Peyer's patch (tissue), 4 donors: Measurements from ENCODE around the gene ACVR1.

ENCODE experiments used
- CTCF ChIP-seq, 6 experiments: fragments of 450-650 bp in 4 of 6; fragments of 200-600 bp in 2 of 6; sonication (generic) in 1 of 6; IDR thresholded peaks; one replicate each; pipeline ENCODE4 v1.5.1; 2017 to 2019; ENCODE audit warnings: antibody characterized with exemption in 6 of 6, mild to moderate bottlenecking in 3 of 6, moderate library complexity in 1 of 6
- POLR2A ChIP-seq, 2 donors: fragments of 450-650 bp; IDR thresholded peaks; one replicate each; pipeline ENCODE4 v1.5.1; 2017; ENCODE audit warnings: antibody characterized with exemption in 2 of 2, mild to moderate bottlenecking in 2 of 2, moderate library complexity in 2 of 2

- no peak for TF ChIP-seq CTCF (IDR thresholded peaks at IDR 0.05)
- no peak for TF ChIP-seq POLR2A (IDR thresholded peaks at IDR 0.05)
Observed at GRCh38 chr2:157845081-157845480, 31.0 kb downstream of the ACVR1 start.
